ENCODE measurements around the gene CIDEB.
A peak's percentile ranks its signal among the peaks of the same experiment; 100 is the strongest.

The CIDEB gene

GRCh38 chr14:24307575-24308341, at the start of gene CIDEB:
CIDEB (minus strand) TSS chr14:24307977; CDS start chr14:24307858, 119 bp downstream.
- TF ChIP-seq RAD21 (IDR thresholded peaks at IDR 0.05; ENCODE audit: low read depth), result peak; percentile 53
- TF ChIP-seq FOXM1 (IDR thresholded peaks at IDR 0.05; ENCODE audit: borderline replicate concordance, low read depth), result no peak

DNA sequence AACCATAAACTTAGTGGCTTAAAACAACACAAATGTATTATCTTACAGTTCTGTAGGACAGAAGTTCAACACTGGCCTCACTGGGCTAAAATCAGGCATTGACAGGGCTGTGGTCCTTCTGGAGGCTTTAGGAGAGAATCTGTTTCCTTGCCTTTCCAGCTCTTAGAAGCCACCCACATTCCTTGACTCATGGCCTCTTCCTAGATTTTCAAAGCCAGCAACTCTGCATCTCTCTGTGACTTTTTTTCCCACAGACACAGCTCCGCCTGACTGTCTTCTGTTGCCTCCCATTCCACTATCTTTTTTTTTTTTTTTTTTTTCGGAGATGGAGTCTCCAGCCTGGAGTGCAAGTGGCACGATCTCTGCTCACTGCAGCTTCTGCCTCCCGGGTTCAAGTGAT, 48.4 kb upstream of the CIDEB start:
- TF ChIP-seq ZBTB7A (IDR thresholded peaks at IDR 0.05; ENCODE audit: low read depth) (no peak), TAF1 (IDR thresholded peaks at IDR 0.05; ENCODE audit: low read depth) (no peak)

DNA sequence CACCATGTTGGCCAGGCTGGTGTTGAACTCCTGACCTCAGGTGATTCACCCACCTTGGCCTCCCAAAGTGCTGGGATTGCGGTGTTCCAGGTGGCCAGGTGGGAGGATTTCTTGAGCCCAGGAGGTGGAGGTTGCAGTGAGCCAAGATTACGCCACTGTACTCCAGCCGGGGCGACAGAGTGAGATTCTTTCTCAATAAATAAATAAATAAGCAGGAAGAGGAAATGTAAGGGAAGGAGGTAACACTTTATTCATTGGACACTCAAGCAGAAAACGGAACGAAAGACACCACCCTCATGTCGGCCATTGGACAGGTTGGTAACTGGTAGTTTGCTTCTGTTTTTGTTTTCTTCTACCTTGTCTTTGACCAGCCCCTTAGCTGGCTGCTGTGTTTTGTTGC, 47.2 kb upstream of the CIDEB start:
- TF ChIP-seq TAF1 (IDR thresholded peaks at IDR 0.05; ENCODE audit: low read depth), result no peak
- TF ChIP-seq TEAD4 (IDR thresholded peaks at IDR 0.05), result no peak
- no peak for TF ChIP-seq YY1 (IDR thresholded peaks at IDR 0.05; ENCODE audit: low read depth)
- TF ChIP-seq CEBPB (IDR thresholded peaks at IDR 0.05), result no peak
- TF ChIP-seq EP300 (IDR thresholded peaks at IDR 0.05; ENCODE audit: borderline replicate concordance), result no peak

DNA sequence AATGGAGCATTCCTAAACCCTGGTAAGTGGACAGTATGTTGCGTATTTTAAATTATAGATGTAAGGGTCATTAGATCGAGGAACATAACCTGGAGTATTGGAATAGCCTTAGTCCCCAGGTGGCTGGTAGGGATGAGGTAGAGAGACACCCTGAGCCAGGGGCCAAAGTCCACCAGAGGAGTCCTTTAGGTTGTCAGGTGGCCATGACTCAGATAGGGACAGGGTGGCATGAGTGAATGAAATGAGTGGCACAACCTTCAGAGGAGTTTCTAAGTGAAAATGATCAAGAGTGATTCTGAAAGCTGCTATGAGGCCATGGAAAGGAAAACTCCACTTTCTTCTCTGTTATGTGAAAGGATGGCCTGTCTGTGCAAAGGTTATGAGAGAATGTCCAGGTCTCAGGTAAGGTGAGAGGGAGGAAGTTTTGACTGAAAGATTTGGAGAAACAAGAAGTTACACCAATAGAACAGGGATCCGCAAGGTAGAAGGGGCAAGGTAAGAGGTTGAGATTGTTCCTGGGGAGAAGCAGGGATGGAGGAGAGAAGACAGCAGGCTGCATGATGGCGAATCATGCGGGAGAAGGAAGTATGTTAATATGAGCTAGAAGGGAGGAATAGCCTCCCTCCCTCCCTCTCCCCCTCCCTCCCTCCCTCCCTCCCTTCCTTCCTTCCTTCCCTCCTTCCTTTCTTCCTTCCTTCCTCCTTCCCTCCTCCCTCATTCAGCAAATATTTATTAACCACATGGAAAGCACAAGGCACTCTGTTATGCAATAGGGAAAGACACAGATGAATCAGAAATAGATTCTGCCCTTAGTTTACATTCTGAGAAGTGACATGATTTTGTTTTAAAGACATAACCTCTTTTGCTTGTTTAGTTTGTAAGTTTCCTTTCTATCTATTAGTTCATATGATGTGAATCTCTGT, 46.0 kb upstream of the CIDEB start:
- TF ChIP-seq TEAD4 (IDR thresholded peaks at IDR 0.05) (no peak), TAF1 (IDR thresholded peaks at IDR 0.05; ENCODE audit: low read depth) (no peak), EP300 (IDR thresholded peaks at IDR 0.05; ENCODE audit: borderline replicate concordance) (no peak), EGR1 (IDR thresholded peaks at IDR 0.05) (no peak), FOXM1 (IDR thresholded peaks at IDR 0.05; ENCODE audit: borderline replicate concordance, low read depth) (no peak), CREB1 (IDR thresholded peaks at IDR 0.05; ENCODE audit: low read depth) (no peak), ZBTB7A (IDR thresholded peaks at IDR 0.05; ENCODE audit: low read depth) (no peak)

- no peak for TF ChIP-seq TCF12 (IDR thresholded peaks at IDR 0.05; ENCODE audit: low read depth)
- no peak for TF ChIP-seq FOXM1 (IDR thresholded peaks at IDR 0.05; ENCODE audit: borderline replicate concordance, low read depth)
- no peak for TF ChIP-seq USF1 (IDR thresholded peaks at IDR 0.05)
- no peak for TF ChIP-seq EGR1 (IDR thresholded peaks at IDR 0.05)
- TF ChIP-seq TEAD4 (IDR thresholded peaks at IDR 0.05), result no peak
- no peak for TF ChIP-seq EP300 (IDR thresholded peaks at IDR 0.05; ENCODE audit: borderline replicate concordance)
- no peak for TF ChIP-seq CREB1 (IDR thresholded peaks at IDR 0.05; ENCODE audit: low read depth)
- no peak for TF ChIP-seq NFIC (IDR thresholded peaks at IDR 0.05)
- TF ChIP-seq RAD21 (IDR thresholded peaks at IDR 0.05; ENCODE audit: low read depth), result no peak
These were observed 43.7 kb upstream of the CIDEB start for GRCh38 chr14:24351517-24351916.

- TF ChIP-seq MAX (IDR thresholded peaks at IDR 0.05) (no peak), NFIC (IDR thresholded peaks at IDR 0.05) (no peak), YY1 (IDR thresholded peaks at IDR 0.05; ENCODE audit: low read depth) (no peak), TCF12 (IDR thresholded peaks at IDR 0.05; ENCODE audit: low read depth) (no peak), EP300 (IDR thresholded peaks at IDR 0.05; ENCODE audit: borderline replicate concordance) (no peak), RAD21 (IDR thresholded peaks at IDR 0.05; ENCODE audit: low read depth) (no peak), EGR1 (IDR thresholded peaks at IDR 0.05) (no peak), CREB1 (IDR thresholded peaks at IDR 0.05; ENCODE audit: low read depth) (no peak), FOXM1 (IDR thresholded peaks at IDR 0.05; ENCODE audit: borderline replicate concordance, low read depth) (no peak), ZBTB7A (IDR thresholded peaks at IDR 0.05; ENCODE audit: low read depth) (no peak)
These were observed 42.0 kb upstream of the CIDEB start for GRCh38 chr14:24349742-24350141.

DNA sequence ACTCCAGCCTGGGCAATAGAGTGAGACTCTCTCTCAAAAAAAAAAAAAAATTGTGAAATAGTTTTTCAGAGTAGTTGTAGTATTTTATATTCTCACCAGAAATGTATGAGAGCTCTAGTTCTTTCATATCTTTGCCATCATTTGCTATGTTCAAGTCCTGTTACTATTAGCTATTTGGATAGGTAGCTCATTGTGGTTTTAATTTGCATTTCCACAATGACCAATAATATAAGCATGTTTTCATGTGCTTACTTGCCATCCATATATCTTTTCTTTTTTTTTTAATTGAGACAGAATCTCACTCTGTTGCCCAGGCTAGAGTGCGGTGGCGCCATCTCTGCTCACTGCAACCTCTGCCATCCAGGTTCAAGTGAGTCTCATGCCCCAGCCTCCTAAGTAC, 40.4 kb upstream of the CIDEB start:
- TF ChIP-seq YY1 (IDR thresholded peaks at IDR 0.05; ENCODE audit: low read depth) (no peak), EP300 (IDR thresholded peaks at IDR 0.05; ENCODE audit: borderline replicate concordance) (no peak), REST (IDR thresholded peaks at IDR 0.05; ENCODE audit: low read depth) (no peak), USF1 (IDR thresholded peaks at IDR 0.05) (no peak), MAX (IDR thresholded peaks at IDR 0.05) (no peak)

DNA sequence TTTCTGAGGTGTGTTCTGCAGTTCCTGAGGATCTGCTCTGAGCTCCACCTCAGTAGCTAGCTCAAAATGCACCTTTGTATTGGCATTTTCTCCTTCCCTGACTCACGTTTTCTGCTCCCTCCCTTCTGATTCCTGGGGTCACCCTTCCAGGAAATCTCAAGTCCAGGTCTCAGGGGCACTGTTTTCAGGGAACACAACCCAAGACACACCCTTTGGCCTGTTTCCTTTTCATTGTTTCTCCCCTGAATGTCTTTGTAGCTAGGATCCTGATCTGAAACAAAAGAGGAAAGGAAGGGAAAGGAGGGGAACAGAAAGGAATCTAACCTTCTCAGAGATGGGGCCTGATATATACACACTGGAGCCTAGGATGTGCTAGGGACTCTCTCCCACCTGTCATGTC, 39.4 kb upstream of the CIDEB start:
- no peak for TF ChIP-seq CREB1 (IDR thresholded peaks at IDR 0.05; ENCODE audit: low read depth)
- no peak for TF ChIP-seq TAF1 (IDR thresholded peaks at IDR 0.05; ENCODE audit: low read depth)
- no peak for TF ChIP-seq EGR1 (IDR thresholded peaks at IDR 0.05)
- no peak for TF ChIP-seq TEAD4 (IDR thresholded peaks at IDR 0.05)
- no peak for TF ChIP-seq USF1 (IDR thresholded peaks at IDR 0.05)
- no peak for TF ChIP-seq MAX (IDR thresholded peaks at IDR 0.05)
- TF ChIP-seq RAD21 (IDR thresholded peaks at IDR 0.05; ENCODE audit: low read depth), result no peak
- no peak for TF ChIP-seq REST (IDR thresholded peaks at IDR 0.05; ENCODE audit: low read depth)
- TF ChIP-seq YY1 (IDR thresholded peaks at IDR 0.05; ENCODE audit: low read depth), result no peak
- TF ChIP-seq EP300 (IDR thresholded peaks at IDR 0.05; ENCODE audit: borderline replicate concordance), result no peak
- no peak for TF ChIP-seq CEBPB (IDR thresholded peaks at IDR 0.05)
